H9 (cell line): ENCODE data around the gene OR2T10. TPM values are rescaled to one million over a fixed set of nuclear protein-coding genes. Genes with fewer than 3 reads are reported as not detected.

Source experiments
- DNase-seq: peaks from one replicate; pipeline ENCODE4 v3.0.0-alpha.2; 2017
- H2AFZ ChIP-seq: one replicate; pipeline ENCODE4 v1.6.1; 2013; ENCODE audit warnings: mild to moderate bottlenecking, low read length, control low read depth, moderate library complexity
- H2AK5ac ChIP-seq: 2 replicates; pipeline ENCODE4 v1.6.1; 2013; ENCODE audit warnings: low read length, control low read depth, mixed read lengths; ENCODE audit not compliant: insufficient read length
- H2BK120ac ChIP-seq: one replicate; pipeline ENCODE4 v1.6.1; 2013; ENCODE audit warnings: low read depth, mild to moderate bottlenecking, low read length, control low read depth, inconsistent platforms; ENCODE audit not compliant: poor library complexity, severe bottlenecking
- H2BK12ac ChIP-seq: 2 replicates; pipeline ENCODE4 v1.6.1; 2013; ENCODE audit warnings: low read length, control low read depth, mixed read lengths, low read depth; ENCODE audit not compliant: insufficient read length
- H2BK15ac ChIP-seq: 2 replicates; pipeline ENCODE4 v1.6.1; 2013; ENCODE audit warnings: low read depth, low read length, control low read depth
- H2BK20ac ChIP-seq: one replicate; pipeline ENCODE4 v1.6.1; 2013; ENCODE audit warnings: low read depth, mild to moderate bottlenecking, low read length, control low read depth, inconsistent platforms; ENCODE audit not compliant: poor library complexity, severe bottlenecking
- H2BK5ac ChIP-seq: 2 replicates; pipeline ENCODE4 v1.6.1; 2013; ENCODE audit warnings: low read length, control low read depth, mixed read lengths; ENCODE audit not compliant: insufficient read length
- H3K14ac ChIP-seq: 2 replicates; pipeline ENCODE4 v1.6.1; 2013; ENCODE audit warnings: low read length, control low read depth; ENCODE audit not compliant: insufficient read depth
- H3K18ac ChIP-seq: 2 replicates; pipeline ENCODE4 v1.6.1; 2013; ENCODE audit warnings: low read depth, mild to moderate bottlenecking, mixed read lengths, low read length, control low read depth; ENCODE audit not compliant: insufficient read length
- H3K23ac ChIP-seq: 2 replicates; pipeline ENCODE4 v1.6.1; 2013; ENCODE audit warnings: low read length, control low read depth, mixed read lengths, low read depth; ENCODE audit not compliant: insufficient read length
- H3K23me2 ChIP-seq: 2 replicates; pipeline ENCODE4 v1.6.1; 2013; ENCODE audit warnings: low read depth, mild to moderate bottlenecking, mixed read lengths, low read length, control low read depth; ENCODE audit not compliant: insufficient read length, poor library complexity, severe bottlenecking
- H3K27ac ChIP-seq: 2 replicates; pipeline ENCODE4 v1.5.1; 2013; ENCODE audit warnings: low read length, control low read depth, mixed read lengths, low read depth; ENCODE audit not compliant: insufficient read length
- H3K27me3 ChIP-seq: 2 replicates; pipeline ENCODE4 v1.6.1; 2013; ENCODE audit warnings: low read length, control low read depth, inconsistent platforms; ENCODE audit not compliant: insufficient read depth
- H3K4ac ChIP-seq: 2 replicates; pipeline ENCODE4 v1.6.1; 2013; ENCODE audit warnings: low read depth, mild to moderate bottlenecking, control low read depth, inconsistent platforms, low read length, moderate library complexity
- H3K4me1 ChIP-seq: 2 replicates; pipeline ENCODE4 v1.6.1; 2013; ENCODE audit warnings: low read length, control low read depth, inconsistent platforms; ENCODE audit not compliant: insufficient read depth
- H3K4me2 ChIP-seq: 2 replicates; pipeline ENCODE4 v1.6.1; 2013; ENCODE audit warnings: low read length, control low read depth, mixed read lengths; ENCODE audit not compliant: insufficient read length, insufficient read depth
- H3K56ac ChIP-seq: 2 replicates; pipeline ENCODE4 v1.6.1; 2013; ENCODE audit warnings: low read depth, mild to moderate bottlenecking, mixed read lengths, low read length, control low read depth; ENCODE audit not compliant: insufficient read length
- H3K79me1 ChIP-seq: 2 replicates; pipeline ENCODE4 v1.6.1; 2013; ENCODE audit warnings: low read depth, mild to moderate bottlenecking, moderate library complexity, low read length, control low read depth, inconsistent platforms; ENCODE audit not compliant: insufficient read depth, poor library complexity, severe bottlenecking
- H3K79me2 ChIP-seq: 2 replicates; pipeline ENCODE4 v1.6.1; 2013; ENCODE audit warnings: low read length, control low read depth, inconsistent platforms; ENCODE audit not compliant: insufficient read depth
- H3K9ac ChIP-seq: 2 replicates; pipeline ENCODE4 v1.6.1; 2013; ENCODE audit warnings: low read length, control low read depth, mixed read lengths; ENCODE audit not compliant: insufficient read length; ENCODE audit errors: extremely low read depth
- H3K9me3 ChIP-seq: one replicate; pipeline ENCODE4 v1.6.1; 2013; ENCODE audit warnings: low read depth, low read length, inconsistent platforms; ENCODE audit not compliant: control insufficient read depth
- H3T11ph ChIP-seq: one replicate; pipeline ENCODE4 v1.6.1; 2013; ENCODE audit warnings: mild to moderate bottlenecking, low read length, control low read depth, inconsistent platforms
- H4K20me1 ChIP-seq: one replicate; pipeline ENCODE4 v1.6.1; 2013; ENCODE audit not compliant: control insufficient read depth, insufficient read length, insufficient read depth
- H4K5ac ChIP-seq: 2 replicates; pipeline ENCODE4 v1.6.1; 2013; ENCODE audit warnings: low read depth, mild to moderate bottlenecking, mixed read lengths, low read length, control low read depth; ENCODE audit not compliant: insufficient read length
- H4K8ac ChIP-seq: replicated peaks from 2 replicates; pipeline ENCODE4 v1.6.1; 2013; ENCODE audit warnings: low read length, control low read depth, mixed read lengths, low read depth; ENCODE audit not compliant: insufficient read length
- H4K91ac ChIP-seq: 2 replicates; pipeline ENCODE4 v1.6.1; 2013; ENCODE audit warnings: low read depth, mild to moderate bottlenecking, moderate library complexity, mixed read lengths, low read length, control low read depth; ENCODE audit not compliant: insufficient read length
- H3K27ac Mint-ChIP-seq, 3 experiments: 2 replicates in 2 of 3; 3 replicates in 1 of 3; pipeline ENCODE4 v1.8.0; 2020 to 2021; ENCODE audit warnings: mixed read lengths in 3 of 3, mild to moderate bottlenecking in 1 of 3, moderate library complexity in 1 of 3
- H3K27me3 Mint-ChIP-seq: 2 replicates; pipeline ENCODE4 v1.8.0; 2021; ENCODE audit warnings: low read depth, mild to moderate bottlenecking, moderate library complexity, mixed read lengths
- H3K36me3 Mint-ChIP-seq, 3 experiments: 2 replicates in 2 of 3; 3 replicates in 1 of 3; pipeline ENCODE4 v1.8.0; 2020 to 2021; ENCODE audit warnings: low read depth in 3 of 3, mixed read lengths in 3 of 3; ENCODE audit not compliant: insufficient read depth in 1 of 3
- H3K4me1 Mint-ChIP-seq, 2 experiments: 2 replicates each; pipeline ENCODE4 v1.8.0; 2020; ENCODE audit warnings: mixed read lengths in 2 of 2
- H3K4me3 Mint-ChIP-seq, 2 experiments: 2 replicates in 1 of 2; 3 replicates in 1 of 2; pipeline ENCODE4 v1.8.0; 2020 to 2021; ENCODE audit warnings: mild to moderate bottlenecking in 2 of 2, mixed read lengths in 2 of 2, moderate library complexity in 1 of 2
- H3K9me3 Mint-ChIP-seq, 2 experiments: 2 replicates in 1 of 2; 3 replicates in 1 of 2; pipeline ENCODE4 v1.8.0; 2020; ENCODE audit warnings: mild to moderate bottlenecking in 2 of 2, mixed read lengths in 2 of 2, moderate library complexity in 1 of 2
- CTCF ChIP-seq: fragments of 200-600 bp; sonication (generic); conservative IDR thresholded peaks from 3 replicates; pipeline ENCODE4 v1.8.0; 2021; ENCODE audit warnings: antibody characterized with exemption, mild to moderate bottlenecking
- WGBS: extraction: QIAGEN DNeasy Blood & Tissue Kit; methylation state at CpG from one replicate; pipeline ENCODE4 v1.1.7; 2013; ENCODE audit warnings: missing lambda C conversion rate, low lambda C conversion rate, mixed read lengths; ENCODE audit not compliant: insufficient read length; ENCODE audit errors: extremely low coverage; 5-methylcytosine and 5-hydroxymethylcytosine counted together
- total RNA-seq: library from RNA; stranded (reverse); gene quantifications from 2 replicates; pipeline ENCODE4 v1.2.1, GENCODE V29; 2021

OR2T10 gene
- total RNA-seq, 1 experiment from 2014 or later = not detected

GRCh38 chr1:248621770-248622169 is 24.3 kb upstream of the OR2T10 start:
- Mint-ChIP-seq H3K9me3 (peaks cover 51 to 54% of the 10 kb centered on the region in 2 experiments), H3K4me1 (no peaks in the 10 kb centered on the region), H3K36me3 (no peaks in the 10 kb centered on the region; a peak in 2 of 7 replicates), H3K27ac (no peak overlapping the region), H3K4me3 (no peak overlapping the region), H3K27me3 (no peaks in the 10 kb centered on the region)
- Histone ChIP-seq H3K23me2 (no peaks in the 10 kb centered on the region), H3K18ac (no peak overlapping the region), H3K56ac (no peak overlapping the region), H3T11ph (no peak overlapping the region), H3K14ac (no peak overlapping the region), H3K9me3 (peaks cover 76% of the 10 kb centered on the region), H3K4me1 (no peaks in the 10 kb centered on the region), H3K23ac (no peak overlapping the region), H3K9ac (no peak overlapping the region), H2BK20ac (no peak overlapping the region), H2BK120ac (no peak overlapping the region), H2BK15ac (no peak overlapping the region), H2AFZ (no peak overlapping the region), H4K91ac (no peak overlapping the region), H4K5ac (no peak overlapping the region), H3K27ac (no peak overlapping the region), H3K4ac (no peak overlapping the region), H3K27me3 (no peaks in the 10 kb centered on the region), H2BK5ac (no peak overlapping the region), H3K79me2 (no peaks in the 10 kb centered on the region), H3K79me1 (no peaks in the 10 kb centered on the region), H4K20me1 (no peaks in the 10 kb centered on the region), H2AK5ac (no peak overlapping the region), H4K8ac (no peak overlapping the region), H2BK12ac (no peak overlapping the region), H3K4me2 (no peak overlapping the region)
- WGBS = no CpG with 5 or more reads among the region's 7 CpGs
- no peak for TF ChIP-seq CTCF
- DNase-seq = no peak
